Effector memory CD4-positive, alpha-beta T cell (primary cell): Measurements from ENCODE around the gene SCAMP3.
A peak's percentile ranks its signal among the peaks of the same experiment; 100 is the strongest.
"Not testable (repeated sequence)": the region's sequence is repeated elsewhere in the genome, so short reads cannot be mapped to it uniquely, and the experiment has no call there.

Experiments
- DNase-seq, 3 donors: peaks; one replicate each; pipeline ENCODE4 v3.0.0-alpha.2; 2020
- H3K27ac ChIP-seq: 2 replicates; pipeline ENCODE4 v1.7.0; 2013; ENCODE audit warnings: mild to moderate bottlenecking, low read length, moderate library complexity; ENCODE audit not compliant: insufficient read depth, poor library complexity, severe bottlenecking
- H3K27me3 ChIP-seq: replicated peaks from 2 replicates; pipeline ENCODE4 v1.7.0; 2013; ENCODE audit warnings: mild to moderate bottlenecking, low read length; ENCODE audit not compliant: insufficient read depth, control insufficient read depth, poor library complexity, severe bottlenecking
- H3K36me3 ChIP-seq: 2 replicates; pipeline ENCODE4 v1.7.0; 2013; ENCODE audit warnings: mild to moderate bottlenecking, low read length, moderate library complexity; ENCODE audit not compliant: control insufficient read depth, insufficient read depth
- H3K4me1 ChIP-seq: 2 replicates; pipeline ENCODE4 v1.7.0; 2013; ENCODE audit warnings: low read length, mild to moderate bottlenecking; ENCODE audit not compliant: control insufficient read depth, insufficient read depth, poor library complexity, severe bottlenecking
- H3K4me3 ChIP-seq: 2 replicates; pipeline ENCODE4 v1.7.0; 2013; ENCODE audit warnings: low read length, low read depth, mild to moderate bottlenecking; ENCODE audit not compliant: insufficient read depth, poor library complexity, severe bottlenecking
- H3K9me3 ChIP-seq: 2 replicates; pipeline ENCODE4 v1.7.0; 2013; ENCODE audit warnings: mild to moderate bottlenecking, low read length, moderate library complexity; ENCODE audit not compliant: control insufficient read depth

SCAMP3 gene

DNA sequence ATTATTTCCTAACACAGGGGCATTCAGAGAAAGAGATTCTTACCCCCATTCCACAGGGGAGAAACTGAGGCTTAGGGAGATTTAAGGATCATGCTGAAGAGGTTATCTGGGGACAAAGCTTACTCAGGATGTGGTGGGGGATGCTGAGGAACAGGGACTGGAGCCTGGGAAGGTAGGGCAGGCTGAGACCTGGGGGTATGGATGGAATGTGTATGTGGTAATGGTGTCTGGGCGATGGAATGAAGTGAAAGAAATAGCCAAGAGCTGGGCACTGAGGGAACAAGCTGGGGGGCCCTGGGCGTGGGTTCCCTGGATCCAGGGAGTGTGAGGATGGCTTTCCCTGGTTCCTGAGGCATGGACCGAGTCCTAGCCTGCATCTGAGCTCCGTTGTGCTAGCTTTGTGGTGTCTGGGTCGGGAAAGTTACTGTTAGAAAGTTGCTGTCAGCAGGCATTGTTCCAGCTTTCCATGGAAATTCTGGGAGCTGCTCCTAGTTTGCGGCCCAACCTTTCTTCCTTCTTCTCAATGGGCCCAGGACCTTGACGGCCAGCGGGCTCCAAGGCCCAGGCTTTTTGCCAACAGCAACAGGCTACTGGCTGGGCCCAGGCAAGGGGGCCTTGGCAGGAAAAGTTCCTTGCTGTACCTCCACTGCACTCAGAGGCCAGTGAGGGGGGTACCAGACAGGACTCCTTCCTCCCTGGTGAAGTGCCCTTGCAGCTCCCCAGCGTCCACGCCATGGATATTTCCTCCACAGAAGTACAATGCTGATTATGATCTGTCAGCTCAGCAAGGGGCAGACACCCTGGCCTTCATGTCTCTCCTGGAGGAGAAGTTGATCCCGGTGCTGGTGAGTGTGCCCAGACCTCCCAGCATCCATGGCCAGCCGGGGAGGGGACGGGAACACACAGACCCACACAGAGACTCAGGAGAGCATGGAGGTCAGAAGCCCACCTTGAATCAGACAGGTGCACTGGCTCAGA is 29.9 kb downstream of the SCAMP3 start:
- DNase-seq, H3K4me3 ChIP-seq, H3K9me3 ChIP-seq, H3K27me3 ChIP-seq, H3K27ac ChIP-seq: not testable (repeated sequence)
- Histone ChIP-seq H3K36me3 (peaks cover 14% of the 10 kb centered on the region), H3K4me1 (peaks cover 15% of the 10 kb centered on the region)

GRCh38 chr1:155231302-155231701 is 30.9 kb downstream of the SCAMP3 start:
- not testable (repeated sequence) for DNase-seq, H3K27me3 ChIP-seq, H3K36me3 ChIP-seq, H3K4me3 ChIP-seq, H3K27ac ChIP-seq, H3K9me3 ChIP-seq
- H3K4me1 ChIP-seq, result peaks cover 17% of the 10 kb centered on the region

DNA sequence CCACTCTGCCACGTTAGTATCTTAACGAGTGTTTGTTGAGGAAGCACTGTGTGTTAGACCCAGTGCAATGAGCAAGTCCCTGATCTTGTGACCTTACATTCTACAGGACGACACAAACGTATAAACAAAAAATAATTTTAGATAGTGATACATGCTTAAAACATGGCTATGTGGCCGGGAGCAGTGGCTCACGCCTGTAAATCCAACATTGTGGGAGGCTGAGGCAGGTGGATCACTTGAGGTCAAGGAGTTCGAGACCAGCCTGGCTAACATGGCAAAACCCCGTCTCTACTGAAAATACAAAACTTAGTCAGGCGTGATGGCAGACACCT is 34.1 kb downstream of the SCAMP3 start:
- H3K36me3 ChIP-seq, result no peaks in the 10 kb centered on the region
- no peak for DNase-seq
- no peaks in the 10 kb centered on the region for H3K9me3 ChIP-seq
- H3K4me3 ChIP-seq, result peak overlapping the region; percentile 57
- H3K27me3 ChIP-seq, result no peaks in the 10 kb centered on the region
- peak overlapping the region; percentile 82 for H3K27ac ChIP-seq
- peaks cover 9% of the 10 kb centered on the region for H3K4me1 ChIP-seq

DNA sequence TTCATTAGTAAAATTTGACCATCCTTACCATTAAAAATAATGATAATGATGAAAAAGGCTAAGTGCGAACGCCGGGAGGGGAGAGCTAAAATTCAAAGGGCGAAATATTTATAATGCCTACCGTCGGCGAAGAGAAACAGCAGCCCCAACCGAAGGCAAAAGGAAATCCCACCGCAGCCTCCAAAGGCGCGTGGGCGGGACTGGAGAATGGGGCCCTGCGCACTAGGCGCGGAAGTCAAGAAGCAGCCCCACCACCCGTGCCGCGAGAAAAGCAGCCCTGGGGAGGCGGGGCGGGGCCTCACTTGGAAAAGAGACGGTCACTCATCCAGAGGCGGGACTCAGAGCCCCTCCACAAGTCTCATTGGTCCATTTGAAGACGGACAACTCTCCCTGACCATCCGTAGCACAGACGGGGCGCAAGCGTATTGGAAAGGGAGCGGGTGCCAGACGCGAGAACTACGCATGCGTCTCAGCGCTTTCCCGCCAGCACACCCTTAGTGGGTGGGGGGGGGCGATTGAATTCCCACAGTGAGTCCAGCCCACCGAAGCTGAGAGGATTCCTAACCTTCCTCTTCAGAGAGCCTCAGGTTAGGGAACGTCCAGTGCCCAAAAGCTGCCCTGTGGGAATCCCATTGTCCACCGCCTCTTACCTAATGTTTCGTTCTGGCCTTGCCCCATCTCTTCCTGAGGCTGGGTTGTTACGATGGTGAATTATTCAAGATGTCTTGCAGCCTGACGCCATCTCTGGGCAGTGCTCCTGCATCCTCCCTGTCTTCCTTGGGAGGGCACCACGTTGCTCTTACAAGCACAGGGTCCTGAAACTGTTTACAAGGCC is 34.7 kb downstream of the SCAMP3 start:
- Histone ChIP-seq H3K9me3 (no peaks in the 10 kb centered on the region), H3K27me3 (no peaks in the 10 kb centered on the region), H3K4me3 (peak overlapping the region; percentile 57), H3K27ac (peak overlapping the region; percentile 82), H3K4me1 (peaks cover 9% of the 10 kb centered on the region), H3K36me3 (no peaks in the 10 kb centered on the region)
- peak; percentile 96 to 97 (median 96) for DNase-seq

DNA sequence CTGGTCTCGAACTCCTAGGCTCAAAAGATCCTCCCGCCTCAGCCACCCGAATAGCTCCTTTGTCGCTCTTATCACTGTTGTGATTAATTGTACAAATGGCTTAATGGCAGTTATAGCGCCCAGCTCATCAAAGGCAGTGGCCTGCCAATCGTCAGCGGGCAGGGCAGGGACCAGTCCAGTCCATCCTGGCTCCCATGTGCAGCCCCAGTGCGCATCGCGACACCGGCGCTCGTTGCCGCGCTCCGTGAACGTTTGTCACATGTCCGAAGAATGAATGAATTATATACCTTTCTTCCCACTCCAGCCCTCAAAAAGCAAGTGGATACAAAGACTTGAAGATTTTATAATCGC is 35.3 kb downstream of the SCAMP3 start:
- Histone ChIP-seq H3K36me3 (no peaks in the 10 kb centered on the region), H3K27ac (peak overlapping the region; percentile 82), H3K9me3 (no peaks in the 10 kb centered on the region), H3K4me3 (peak overlapping the region; percentile 57), H3K27me3 (no peaks in the 10 kb centered on the region), H3K4me1 (peaks cover 9% of the 10 kb centered on the region)
- no peak for DNase-seq

GRCh38 chr1:155226188-155226909 is 35.8 kb downstream of the SCAMP3 start:
- peak; percentile 62 to 70 (median 68) for DNase-seq
- H3K36me3 ChIP-seq, result no peaks in the 10 kb centered on the region
- H3K27ac ChIP-seq, result peak overlapping the region; percentile 82
- H3K4me1 ChIP-seq, result peaks cover 9% of the 10 kb centered on the region
- no peaks in the 10 kb centered on the region for H3K27me3 ChIP-seq
- peak overlapping the region; percentile 57 for H3K4me3 ChIP-seq
- no peaks in the 10 kb centered on the region for H3K9me3 ChIP-seq

GRCh38 chr1:155225404-155225759 is 36.8 kb downstream of the SCAMP3 start:
- H3K27ac ChIP-seq, H3K27me3 ChIP-seq, H3K36me3 ChIP-seq, H3K4me1 ChIP-seq, DNase-seq, H3K4me3 ChIP-seq, H3K9me3 ChIP-seq: not testable (repeated sequence)

DNA sequence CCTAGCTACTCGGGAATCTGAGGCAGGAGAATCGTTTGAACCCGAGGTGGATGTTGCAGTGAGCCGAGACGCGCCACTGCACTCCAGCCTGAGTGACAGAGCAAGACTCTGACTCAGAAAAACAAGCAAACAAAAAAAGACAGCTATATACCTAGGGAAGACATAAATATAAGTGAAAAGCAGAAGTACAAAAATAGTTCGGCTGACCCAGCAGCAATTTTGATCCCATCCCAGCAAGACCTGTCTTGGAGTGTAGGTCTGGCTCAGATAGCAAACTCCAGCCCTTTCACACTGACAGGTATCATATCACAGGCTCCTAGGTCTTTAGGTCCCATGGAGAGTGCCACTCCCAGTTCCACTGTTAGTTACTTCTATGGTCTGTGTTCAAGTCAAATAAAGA is 39.1 kb downstream of the SCAMP3 start:
- H3K9me3 ChIP-seq, result no peaks in the 10 kb centered on the region
- no peak overlapping the region for H3K27ac ChIP-seq

DNA sequence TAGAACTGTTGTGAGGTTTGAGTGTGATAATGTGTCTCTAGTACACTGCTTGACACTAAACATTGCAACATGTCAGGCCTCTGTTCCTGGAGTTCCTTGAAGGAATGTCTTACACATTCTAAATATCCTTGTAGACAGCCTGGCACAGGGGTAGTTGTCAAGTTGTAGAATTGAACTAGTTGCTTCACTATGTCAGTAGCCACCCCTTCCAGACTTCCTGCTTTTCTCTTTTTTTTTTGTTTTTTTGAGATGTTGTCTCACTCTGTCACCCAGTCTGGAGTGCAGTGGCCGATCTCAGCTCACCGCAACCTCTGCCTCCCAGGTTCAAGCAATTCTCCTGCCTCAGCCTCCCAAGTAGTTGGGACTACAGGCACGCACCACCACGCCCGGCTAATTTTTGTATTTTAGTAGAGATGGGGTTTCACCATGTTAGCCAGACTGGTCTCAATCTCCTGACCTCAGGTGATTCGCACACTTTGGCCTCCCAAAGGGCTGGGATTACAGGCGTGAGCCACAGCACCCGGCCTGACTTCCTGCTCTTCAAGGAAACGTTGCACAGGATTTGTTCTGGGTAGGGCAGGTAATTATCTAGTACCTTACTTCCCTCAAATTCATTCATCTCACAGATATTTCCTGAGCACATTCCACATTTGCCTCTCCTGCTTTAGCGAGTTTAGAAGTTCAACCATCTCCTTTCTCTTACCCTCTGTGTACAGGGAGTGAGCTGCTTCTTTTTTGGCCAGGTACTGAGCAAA is 41.8 kb downstream of the SCAMP3 start:
- H3K4me1 ChIP-seq, H3K4me3 ChIP-seq, DNase-seq, H3K36me3 ChIP-seq, H3K9me3 ChIP-seq, H3K27me3 ChIP-seq, H3K27ac ChIP-seq: not testable (repeated sequence)

More for the DNA sequence above, 39.1 kb downstream of the SCAMP3 start:
- Histone ChIP-seq H3K4me3 (no peak overlapping the region), H3K4me1 (peaks cover 8% of the 10 kb centered on the region), H3K27me3 (no peaks in the 10 kb centered on the region), H3K36me3 (no peaks in the 10 kb centered on the region)
- no peak for DNase-seq
